ENCODE data around the gene MTCH1. TPM values are rescaled to one million over a fixed set of nuclear protein-coding genes. Genes with fewer than 3 reads are reported as not detected.

MTCH1 gene
- total RNA-seq, 1 experiment from 2014 or later: 161 TPM

- BruUV-seq (replicated peaks): no TSS peak
- Histone ChIP-seq H4K20me1 (ENCODE audit: insufficient read depth) (no peaks in the 10 kb centered on the region), H3K4me3 (replicated peaks in 1 of 2; ENCODE audit: low read depth in 1 of 2, low read length in 2 of 2) (no peak overlapping the region), H3K36me3 (ENCODE audit: control insufficient read depth in 1 of 2, insufficient read depth in 2 of 2, low read length in 2 of 2) (no peaks in the 10 kb centered on the region), H3K4me2 (ENCODE audit: low read length) (no peak overlapping the region), H3K79me2 (ENCODE audit: insufficient read depth, low read length) (no peaks in the 10 kb centered on the region), H2AFZ (ENCODE audit: low read depth, low read length, poor library complexity, severe bottlenecking) (no peak overlapping the region), H3K27me3 (ENCODE audit: insufficient read depth, low read length) (no peaks in the 10 kb centered on the region), H3K9me3 (ENCODE audit: control insufficient read depth in 1 of 2, insufficient read depth in 1 of 2, low read depth in 1 of 2, low read length in 2 of 2) (no peaks in the 10 kb centered on the region), H3K9ac (ENCODE audit: low read length) (no peak overlapping the region), H3K4me1 (ENCODE audit: control insufficient read depth in 1 of 2, insufficient read depth in 2 of 2, low read length in 2 of 2) (peaks cover 0 to 9% of the 10 kb centered on the region in 2 experiments; a peak in 2 of 4 replicates), H3K27ac (ENCODE audit: low read depth, low read length) (no peak overlapping the region), H3K9me2 (ENCODE audit: insufficient read depth) (no peaks in the 10 kb centered on the region)
- TF ChIP-seq CEBPB (IDR thresholded peaks at IDR 0.05; ENCODE audit: low read depth) (no peak), POLR2A (IDR thresholded peaks at IDR 0.05; ENCODE audit: borderline replicate concordance, extremely low read depth, insufficient read depth, insufficient read length) (no peak), ZFX (IDR thresholded peaks at IDR 0.05) (no peak)
- ChIA-PET POLR2A (no interaction called here), CTCF (no interaction called here), RAD21 (ENCODE audit: low non-redundant PET in 1 of 2, low total read pairs in 2 of 2, uncharacterized antibody in 2 of 2, unreplicated experiment in 2 of 2) (no interaction called here)
- intact Hi-C loops (cut with micrococcal nuclease): no loop called here
- no peak for ATAC-seq
- no peak for DNase-seq (ENCODE audit: low read depth, low spot score)
Measured at GRCh38 chr6:36936824-36937223, 49.2 kb downstream of the MTCH1 start.

GRCh38 chr6:36934901-36935300, 51.1 kb downstream of the MTCH1 start:
- no peak overlapping the region for H2AFZ ChIP-seq (ENCODE audit: low read depth, low read length, poor library complexity, severe bottlenecking)
- no TSS peak for BruUV-seq (replicated peaks)
- no peaks in the 10 kb centered on the region for H4K20me1 ChIP-seq (ENCODE audit: insufficient read depth)
- TF ChIP-seq RAD21 (IDR thresholded peaks at IDR 0.05; ENCODE audit: low read depth) (no peak), MAX (IDR thresholded peaks at IDR 0.05) (no peak), SRF (IDR thresholded peaks at IDR 0.05; ENCODE audit: low read depth) (no peak), SP1 (IDR thresholded peaks at IDR 0.05; ENCODE audit: low read depth) (no peak), FOSL1 (IDR thresholded peaks at IDR 0.05; ENCODE audit: low read depth) (no peak), YY1 (IDR thresholded peaks at IDR 0.05; ENCODE audit: extremely low read depth, insufficient replicate concordance, low read depth, low read length) (no peak), CTCF (IDR thresholded peaks at IDR 0.05 in 2 of 3, conservative IDR thresholded peaks at IDR 0.05 in 1 of 3; ENCODE audit: borderline replicate concordance in 1 of 3, insufficient read depth in 1 of 3, low read depth in 2 of 3, low read length in 2 of 3) (no peak), ZBTB33 (IDR thresholded peaks at IDR 0.05; ENCODE audit: extremely low read depth, insufficient replicate concordance, low read length) (no peak), ATF3 (IDR thresholded peaks at IDR 0.05) (no peak), SIN3A (IDR thresholded peaks at IDR 0.05; ENCODE audit: low read depth) (no peak), CEBPB (IDR thresholded peaks at IDR 0.05; ENCODE audit: low read depth) (no peak), ELF1 (IDR thresholded peaks at IDR 0.05; ENCODE audit: borderline replicate concordance, low read depth) (no peak), EGR1 (IDR thresholded peaks at IDR 0.05; ENCODE audit: low read depth) (no peak)
- ChIA-PET POLR2A (no interaction called here), RAD21 (ENCODE audit: low non-redundant PET in 1 of 2, low total read pairs in 2 of 2, uncharacterized antibody in 2 of 2, unreplicated experiment in 2 of 2) (no interaction called here), CTCF (no interaction called here)
- no peak overlapping the region for H3K4me2 ChIP-seq (ENCODE audit: low read length)
- no peaks in the 10 kb centered on the region for H3K79me2 ChIP-seq (ENCODE audit: insufficient read depth, low read length)
- no peak overlapping the region for H3K27ac ChIP-seq (ENCODE audit: low read depth, low read length)
- ATAC-seq (no peak), DNase-seq (ENCODE audit: low read depth, low spot score) (no peak)
- no peaks in the 10 kb centered on the region for H3K9me2 ChIP-seq (ENCODE audit: insufficient read depth)
- peaks cover 0 to 9% of the 10 kb centered on the region in 2 experiments; a peak in 2 of 4 replicates for H3K4me1 ChIP-seq (ENCODE audit: control insufficient read depth in 1 of 2, insufficient read depth in 2 of 2, low read length in 2 of 2)
- H3K9ac ChIP-seq (ENCODE audit: low read length): no peak overlapping the region
- H3K27me3 ChIP-seq (ENCODE audit: insufficient read depth, low read length): no peaks in the 10 kb centered on the region
- no peak overlapping the region for H3K4me3 ChIP-seq (replicated peaks in 1 of 2; ENCODE audit: low read depth in 1 of 2, low read length in 2 of 2)
- no peaks in the 10 kb centered on the region for H3K9me3 ChIP-seq (ENCODE audit: control insufficient read depth in 1 of 2, insufficient read depth in 1 of 2, low read depth in 1 of 2, low read length in 2 of 2)
- intact Hi-C loops (cut with micrococcal nuclease): no loop called here
- no peaks in the 10 kb centered on the region for H3K36me3 ChIP-seq (ENCODE audit: control insufficient read depth in 1 of 2, insufficient read depth in 2 of 2, low read length in 2 of 2)

All from HCT116 (cell line).